ENCODE data around the gene ASB7.
A peak's percentile ranks its signal among the peaks of the same experiment; 100 is the strongest.
"Not testable (repeated sequence)": the region's sequence is repeated elsewhere in the genome, so short reads cannot be mapped to it uniquely, and the experiment has no call there.

ASB7 gene

GRCh38 chr15:100602064-100602822 lies at the start of gene ASB7, which contains the start of gene LINS1:
ASB7 (plus strand) TSS chr15:100602589; CDS start chr15:100612217, 9,628 bp downstream.
LINS1 (minus strand) TSS chr15:100602184; CDS start chr15:100580842, 21,342 bp downstream.
- peak; percentile 99 for DNase-seq (ENCODE audit: low read depth in 1 of 2, low spot score in 1 of 2)

- DNase-seq (ENCODE audit: low read depth in 1 of 2, low spot score in 1 of 2), result no peak
Measured at GRCh38 chr15:100553468-100553867, 48.9 kb upstream of the ASB7 start.

- no peak for DNase-seq (ENCODE audit: low read depth in 1 of 2, low spot score in 1 of 2)
Measured at GRCh38 chr15:100558771-100559254, 43.6 kb upstream of the ASB7 start.

GRCh38 chr15:100559330-100559729 lies 43.1 kb upstream of the ASB7 start:
- DNase-seq (ENCODE audit: low read depth in 1 of 2, low spot score in 1 of 2), result no peak

- DNase-seq (ENCODE audit: low read depth in 1 of 2, low spot score in 1 of 2), result no peak
Measured at GRCh38 chr15:100560323-100560722, 42.1 kb upstream of the ASB7 start.

- no peak for DNase-seq (ENCODE audit: low read depth in 1 of 2, low spot score in 1 of 2)
Measured at GRCh38 chr15:100565591-100565990, 36.8 kb upstream of the ASB7 start.

- no peak for DNase-seq (ENCODE audit: low read depth in 1 of 2, low spot score in 1 of 2)
Measured at GRCh38 chr15:100566850-100567628, 35.4 kb upstream of the ASB7 start.

- DNase-seq (ENCODE audit: low read depth in 1 of 2, low spot score in 1 of 2), result no peak
Measured at GRCh38 chr15:100569391-100569790, 33.0 kb upstream of the ASB7 start.

GRCh38 chr15:100570275-100570674 lies 32.1 kb upstream of the ASB7 start:
- no peak for DNase-seq (ENCODE audit: low read depth in 1 of 2, low spot score in 1 of 2)

GRCh38 chr15:100570735-100571313 lies 31.6 kb upstream of the ASB7 start:
- no peak for DNase-seq (ENCODE audit: low read depth in 1 of 2, low spot score in 1 of 2)

- no peak for DNase-seq (ENCODE audit: low read depth in 1 of 2, low spot score in 1 of 2)
Measured at GRCh38 chr15:100571592-100572167, 30.7 kb upstream of the ASB7 start.

GRCh38 chr15:100572362-100572983 lies 29.9 kb upstream of the ASB7 start:
- no peak for DNase-seq (ENCODE audit: low read depth in 1 of 2, low spot score in 1 of 2)

- DNase-seq (ENCODE audit: low read depth in 1 of 2, low spot score in 1 of 2), result no peak
Measured at GRCh38 chr15:100573526-100573925, 28.9 kb upstream of the ASB7 start.

- no peak for DNase-seq (ENCODE audit: low read depth in 1 of 2, low spot score in 1 of 2)
Measured at GRCh38 chr15:100580414-100580813, 22.0 kb upstream of the ASB7 start.

GRCh38 chr15:100588638-100589242 lies 13.6 kb upstream of the ASB7 start:
- DNase-seq (ENCODE audit: low read depth in 1 of 2, low spot score in 1 of 2), result no peak

GRCh38 chr15:100591163-100591562 lies 11.2 kb upstream of the ASB7 start:
- not testable (repeated sequence) for DNase-seq (ENCODE audit: low read depth in 1 of 2, low spot score in 1 of 2)

GRCh38 chr15:100591835-100592234 lies 10.6 kb upstream of the ASB7 start:
- DNase-seq (ENCODE audit: low read depth in 1 of 2, low spot score in 1 of 2), result no peak

- DNase-seq (ENCODE audit: low read depth in 1 of 2, low spot score in 1 of 2), result no peak
Measured at GRCh38 chr15:100592898-100593297, 9.5 kb upstream of the ASB7 start.

GRCh38 chr15:100593431-100593830 lies 9.0 kb upstream of the ASB7 start:
- no peak for DNase-seq (ENCODE audit: low read depth in 1 of 2, low spot score in 1 of 2)

GRCh38 chr15:100595964-100596363 lies 6.4 kb upstream of the ASB7 start:
- DNase-seq (ENCODE audit: low read depth in 1 of 2, low spot score in 1 of 2), result no peak

- peak; percentile 44 to 87 for DNase-seq (ENCODE audit: low read depth in 1 of 2, low spot score in 1 of 2)
Measured at GRCh38 chr15:100596792-100597191, 5.6 kb upstream of the ASB7 start.
